Measurements from ENCODE around the gene GABARAPL1. TPM values are rescaled to one million over a fixed set of nuclear protein-coding genes. Genes with fewer than 3 reads are reported as not detected.
A peak's percentile ranks its signal among the peaks of the same experiment; 100 is the strongest.
"Not testable (repeated sequence)": the region's sequence is repeated elsewhere in the genome, so short reads cannot be mapped to it uniquely, and the experiment has no call there.

Gene GABARAPL1
- total and polyA plus RNA-seq, 2 donors = 38.0 to 138 TPM

GRCh38 chr12:10211940-10212738, 538 bp upstream of the GABARAPL1 start:
- no peaks in the 10 kb centered on the region for H3K4me1 ChIP-seq (ENCODE audit: insufficient read depth)
- peak; percentile 89 for DNase-seq (ENCODE audit: extremely low spot score)
- H3K36me3 ChIP-seq (ENCODE audit: insufficient read depth) = no peaks in the 10 kb centered on the region
- peak overlapping the region; percentile 98 for H3K27ac ChIP-seq (ENCODE audit: low read depth)
- peak overlapping the region; percentile 55 for H3K4me3 ChIP-seq (ENCODE audit: low read depth, low read length)
- WGBS = 30% methylated on average over 40 of the region's 40 CpGs

- peak; percentile 55 for DNase-seq (ENCODE audit: extremely low spot score)
- Histone ChIP-seq H3K4me3 (ENCODE audit: low read depth, low read length) (peak overlapping the region; percentile 55), H3K27ac (ENCODE audit: low read depth) (peak overlapping the region; percentile 98), H3K36me3 (ENCODE audit: insufficient read depth) (no peaks in the 10 kb centered on the region), H3K4me1 (ENCODE audit: insufficient read depth) (no peaks in the 10 kb centered on the region)
- whole genome bisulfite sequencing = under 1% methylated on average over 47 of the region's 47 CpGs
Measured at GRCh38 chr12:10213168-10214135, 775 bp downstream of the GABARAPL1 start.

- 26% methylated on average over 10 of the region's 10 CpGs for WGBS
- no peak for DNase-seq (ENCODE audit: extremely low spot score)
- no peaks in the 10 kb centered on the region for H3K4me1 ChIP-seq (ENCODE audit: insufficient read depth)
- H3K4me3 ChIP-seq (ENCODE audit: low read depth, low read length) = peak overlapping the region; percentile 55
- no peaks in the 10 kb centered on the region for H3K36me3 ChIP-seq (ENCODE audit: insufficient read depth)
- H3K27ac ChIP-seq (ENCODE audit: low read depth) = peak overlapping the region; percentile 98
Measured at GRCh38 chr12:10214136-10214894, 1.6 kb downstream of the GABARAPL1 start.

- Histone ChIP-seq H3K36me3 (ENCODE audit: insufficient read depth) (no peaks in the 10 kb centered on the region), H3K27ac (ENCODE audit: low read depth) (peak overlapping the region; percentile 98), H3K4me1 (ENCODE audit: insufficient read depth) (no peaks in the 10 kb centered on the region), H3K4me3 (ENCODE audit: low read depth, low read length) (peak overlapping the region; percentile 55)
- WGBS = 73% methylated on average over 3 of the region's 3 CpGs
- no peak for DNase-seq (ENCODE audit: extremely low spot score)
Measured at GRCh38 chr12:10214895-10215267, 2.2 kb downstream of the GABARAPL1 start.

GRCh38 chr12:10215436-10215835, 2.8 kb downstream of the GABARAPL1 start:
- Histone ChIP-seq H3K4me3 (ENCODE audit: low read depth, low read length) (peak overlapping the region; percentile 22), H3K36me3 (ENCODE audit: insufficient read depth) (no peaks in the 10 kb centered on the region), H3K4me1 (ENCODE audit: insufficient read depth) (no peaks in the 10 kb centered on the region), H3K27ac (ENCODE audit: low read depth) (no peak overlapping the region)
- DNase-seq (ENCODE audit: extremely low spot score) = no peak
- 75% methylated on average over 2 of the region's 2 CpGs for WGBS

- not testable (repeated sequence) for H3K4me3 ChIP-seq (ENCODE audit: low read depth, low read length); H3K27ac ChIP-seq (ENCODE audit: low read depth); H3K4me1 ChIP-seq (ENCODE audit: insufficient read depth); DNase-seq (ENCODE audit: extremely low spot score); H3K36me3 ChIP-seq (ENCODE audit: insufficient read depth)
- 91% methylated on average over 13 of the region's 13 CpGs for WGBS
Measured at GRCh38 chr12:10215946-10216345, 3.3 kb downstream of the GABARAPL1 start.

- Histone ChIP-seq H3K4me3 (ENCODE audit: low read depth, low read length) (no peak overlapping the region), H3K27ac (ENCODE audit: low read depth) (no peak overlapping the region), H3K36me3 (ENCODE audit: insufficient read depth) (peaks cover 4% of the 10 kb centered on the region), H3K4me1 (ENCODE audit: insufficient read depth) (no peaks in the 10 kb centered on the region)
- WGBS = 89% methylated on average over 6 of the region's 6 CpGs
- DNase-seq (ENCODE audit: extremely low spot score) = no peak
Measured at GRCh38 chr12:10218021-10218420, 5.3 kb downstream of the GABARAPL1 start.

GRCh38 chr12:10220398-10221077, 7.9 kb downstream of the GABARAPL1 start:
- DNase-seq (ENCODE audit: extremely low spot score) = no peak
- Histone ChIP-seq H3K4me3 (ENCODE audit: low read depth, low read length) (no peak overlapping the region), H3K4me1 (ENCODE audit: insufficient read depth) (no peaks in the 10 kb centered on the region), H3K36me3 (ENCODE audit: insufficient read depth) (peaks cover 4% of the 10 kb centered on the region), H3K27ac (ENCODE audit: low read depth) (peak overlapping the region; percentile 46)
- WGBS = 41% methylated on average over 8 of the region's 8 CpGs

GRCh38 chr12:10221846-10222245, 9.2 kb downstream of the GABARAPL1 start:
- Histone ChIP-seq H3K36me3 (ENCODE audit: insufficient read depth) (peaks cover 4% of the 10 kb centered on the region), H3K4me1 (ENCODE audit: insufficient read depth) (no peaks in the 10 kb centered on the region), H3K4me3 (ENCODE audit: low read depth, low read length) (no peak overlapping the region), H3K27ac (ENCODE audit: low read depth) (no peak overlapping the region)
- 88% methylated on average over 5 of the region's 5 CpGs for WGBS
- DNase-seq (ENCODE audit: extremely low spot score) = no peak

- Histone ChIP-seq H3K27ac (ENCODE audit: low read depth) (no peak overlapping the region), H3K36me3 (ENCODE audit: insufficient read depth) (peaks cover 4% of the 10 kb centered on the region), H3K4me3 (ENCODE audit: low read depth, low read length) (no peak overlapping the region), H3K4me1 (ENCODE audit: insufficient read depth) (no peaks in the 10 kb centered on the region)
- DNase-seq (ENCODE audit: extremely low spot score) = no peak
- 83% methylated on average over 5 of the region's 5 CpGs for WGBS
Measured at GRCh38 chr12:10223208-10223607, 10.5 kb downstream of the GABARAPL1 start.

- 90% methylated on average over 20 of the region's 26 CpGs for WGBS
- not testable (repeated sequence) for H3K4me1 ChIP-seq (ENCODE audit: insufficient read depth); DNase-seq (ENCODE audit: extremely low spot score); H3K36me3 ChIP-seq (ENCODE audit: insufficient read depth); H3K27ac ChIP-seq (ENCODE audit: low read depth); H3K4me3 ChIP-seq (ENCODE audit: low read depth, low read length)
Measured at GRCh38 chr12:10225426-10225825, 12.7 kb downstream of the GABARAPL1 start.

- Histone ChIP-seq H3K36me3 (ENCODE audit: insufficient read depth) (peaks cover 4% of the 10 kb centered on the region), H3K4me1 (ENCODE audit: insufficient read depth) (no peaks in the 10 kb centered on the region), H3K4me3 (ENCODE audit: low read depth, low read length) (no peak overlapping the region), H3K27ac (ENCODE audit: low read depth) (no peak overlapping the region)
- DNase-seq (ENCODE audit: extremely low spot score) = no peak
- 94% methylated on average over 6 of the region's 6 CpGs for WGBS
Measured at GRCh38 chr12:10226086-10226485, 13.4 kb downstream of the GABARAPL1 start.

- WGBS = 81% methylated on average over 1 of the region's 1 CpG
- no peak overlapping the region for H3K4me3 ChIP-seq (ENCODE audit: low read depth, low read length)
- no peaks in the 10 kb centered on the region for H3K4me1 ChIP-seq (ENCODE audit: insufficient read depth)
- H3K27ac ChIP-seq (ENCODE audit: low read depth) = no peak overlapping the region
- peaks cover 4% of the 10 kb centered on the region for H3K36me3 ChIP-seq (ENCODE audit: insufficient read depth)
- no peak for DNase-seq (ENCODE audit: extremely low spot score)
Measured at GRCh38 chr12:10226731-10227130, 14.1 kb downstream of the GABARAPL1 start.
